Bronchial epithelial cell (primary cell): ENCODE results near the gene DUOX2. TPM values are rescaled to one million over a fixed set of nuclear protein-coding genes. Genes with fewer than 3 reads are reported as not detected.

Experiments used
- DNase-seq: peaks from one replicate; pipeline ENCODE4 v3.0.0-alpha.2; 2010; ENCODE audit warnings: low read depth
- FAIRE-seq: peaks from 2 replicates; lab custom pipeline; 2011; peaks lifted over from hg19 to GRCh38; lab: Jason Lieb, UNC
- H3K27me3 ChIP-seq: 2 replicates; pipeline ENCODE4 v1.5.1; 2011; ENCODE audit warnings: low read length; ENCODE audit not compliant: control insufficient read depth, insufficient read depth
- H3K36me3 ChIP-seq: 2 replicates; pipeline ENCODE4 v1.5.1; 2011; ENCODE audit warnings: low read length; ENCODE audit not compliant: control insufficient read depth, insufficient read depth
- H3K4me3 ChIP-seq: 2 replicates; pipeline ENCODE4 v1.5.1; 2011; ENCODE audit warnings: mild to moderate bottlenecking, low read depth, low read length, control low read depth
- total RNA-seq: library from RNA; depleted of rRNA; stranded (reverse); fragments of >200 nt; gene quantifications from 2 replicates; pipeline ENCODE4 v1.2.1, GENCODE V29; 2014
- TF ChIP-seq, protein P1 (sequence below): IDR thresholded peaks from 2 replicates; pipeline ENCODE4 v1.5.1; 2011; ENCODE audit warnings: mild to moderate bottlenecking, moderate library complexity, low read length, control low read depth, inconsistent platforms; ENCODE audit not compliant: insufficient read depth, severe bottlenecking

The DUOX2 gene
- total RNA-seq, 1 donor from 2014 or later = 1.1 TPM

DNA sequence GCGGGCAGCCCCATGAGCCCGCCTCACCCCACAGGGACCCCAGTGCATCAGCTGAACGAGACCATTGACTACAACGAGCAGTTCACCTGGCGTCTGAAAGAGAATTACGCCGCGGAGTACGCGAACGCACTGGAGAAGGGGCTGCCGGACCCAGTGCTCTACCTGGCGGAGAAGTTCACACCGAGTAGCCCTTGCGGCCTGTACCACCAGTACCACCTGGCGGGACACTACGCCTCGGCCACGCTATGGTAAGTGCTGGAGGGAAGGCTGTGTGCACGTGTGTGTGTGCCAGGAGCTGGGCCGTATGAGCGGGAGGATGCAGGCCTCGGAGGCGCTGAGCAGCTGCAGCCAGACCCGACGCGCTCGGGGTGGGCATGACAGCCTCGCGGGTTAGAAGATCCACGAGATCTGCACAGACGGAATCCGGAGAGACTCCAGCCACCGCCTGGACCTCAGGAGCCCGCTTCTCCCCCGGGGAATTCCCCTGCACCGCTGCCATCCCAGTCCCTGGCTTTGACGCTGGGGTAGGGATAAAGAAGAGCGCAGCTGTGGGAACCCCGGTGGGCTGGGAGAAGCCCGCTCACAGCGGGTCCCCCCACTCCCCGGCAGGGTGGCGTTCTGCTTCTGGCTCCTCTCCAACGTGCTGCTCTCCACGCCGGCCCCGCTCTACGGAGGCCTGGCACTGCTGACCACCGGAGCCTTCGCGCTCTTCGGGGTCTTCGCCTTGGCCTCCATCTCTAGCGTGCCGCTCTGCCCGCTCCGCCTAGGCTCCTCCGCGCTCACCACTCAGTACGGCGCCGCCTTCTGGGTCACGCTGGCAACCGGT, 2.7 kb upstream of the DUOX2 start:
- Histone ChIP-seq H3K27me3 (peaks cover 52% of the 10 kb centered on the region), H3K4me3 (no peak overlapping the region), H3K36me3 (peaks cover 6% of the 10 kb centered on the region)
- DNase-seq (no peak), FAIRE-seq (no peak)
- TF ChIP-seq, protein P1, sequence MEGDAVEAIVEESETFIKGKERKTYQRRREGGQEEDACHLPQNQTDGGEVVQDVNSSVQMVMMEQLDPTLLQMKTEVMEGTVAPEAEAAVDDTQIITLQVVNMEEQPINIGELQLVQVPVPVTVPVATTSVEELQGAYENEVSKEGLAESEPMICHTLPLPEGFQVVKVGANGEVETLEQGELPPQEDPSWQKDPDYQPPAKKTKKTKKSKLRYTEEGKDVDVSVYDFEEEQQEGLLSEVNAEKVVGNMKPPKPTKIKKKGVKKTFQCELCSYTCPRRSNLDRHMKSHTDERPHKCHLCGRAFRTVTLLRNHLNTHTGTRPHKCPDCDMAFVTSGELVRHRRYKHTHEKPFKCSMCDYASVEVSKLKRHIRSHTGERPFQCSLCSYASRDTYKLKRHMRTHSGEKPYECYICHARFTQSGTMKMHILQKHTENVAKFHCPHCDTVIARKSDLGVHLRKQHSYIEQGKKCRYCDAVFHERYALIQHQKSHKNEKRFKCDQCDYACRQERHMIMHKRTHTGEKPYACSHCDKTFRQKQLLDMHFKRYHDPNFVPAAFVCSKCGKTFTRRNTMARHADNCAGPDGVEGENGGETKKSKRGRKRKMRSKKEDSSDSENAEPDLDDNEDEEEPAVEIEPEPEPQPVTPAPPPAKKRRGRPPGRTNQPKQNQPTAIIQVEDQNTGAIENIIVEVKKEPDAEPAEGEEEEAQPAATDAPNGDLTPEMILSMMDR = no peak

DNA sequence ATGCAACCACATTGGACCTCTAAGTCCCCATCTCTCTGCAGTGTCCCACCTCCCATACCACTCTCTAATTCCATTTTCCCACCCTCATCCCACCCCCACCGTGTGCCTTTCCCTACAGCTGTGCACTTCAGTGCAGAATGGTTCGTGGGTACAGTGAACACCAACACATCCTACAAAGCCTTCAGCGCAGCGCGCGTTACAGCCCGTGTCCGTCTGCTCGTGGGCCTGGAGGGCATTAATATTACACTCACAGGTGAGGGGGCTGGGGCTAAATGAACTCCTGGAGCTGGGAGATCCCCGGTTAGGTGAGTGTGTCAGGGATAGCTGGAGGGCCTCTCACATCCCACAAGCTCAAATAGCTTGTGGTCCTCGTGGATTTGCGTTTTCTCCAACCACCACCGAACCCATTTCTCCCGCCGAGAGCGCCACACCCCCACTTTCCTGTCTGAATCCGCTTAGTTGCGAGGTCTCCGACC, 2.1 kb upstream of the DUOX2 start:
- H3K36me3 ChIP-seq = peaks cover 5% of the 10 kb centered on the region
- no peak overlapping the region for H3K4me3 ChIP-seq
- FAIRE-seq = no peak
- H3K27me3 ChIP-seq = peaks cover 53% of the 10 kb centered on the region
- TF ChIP-seq, protein P1 = no peak
- no peak for DNase-seq

DNA sequence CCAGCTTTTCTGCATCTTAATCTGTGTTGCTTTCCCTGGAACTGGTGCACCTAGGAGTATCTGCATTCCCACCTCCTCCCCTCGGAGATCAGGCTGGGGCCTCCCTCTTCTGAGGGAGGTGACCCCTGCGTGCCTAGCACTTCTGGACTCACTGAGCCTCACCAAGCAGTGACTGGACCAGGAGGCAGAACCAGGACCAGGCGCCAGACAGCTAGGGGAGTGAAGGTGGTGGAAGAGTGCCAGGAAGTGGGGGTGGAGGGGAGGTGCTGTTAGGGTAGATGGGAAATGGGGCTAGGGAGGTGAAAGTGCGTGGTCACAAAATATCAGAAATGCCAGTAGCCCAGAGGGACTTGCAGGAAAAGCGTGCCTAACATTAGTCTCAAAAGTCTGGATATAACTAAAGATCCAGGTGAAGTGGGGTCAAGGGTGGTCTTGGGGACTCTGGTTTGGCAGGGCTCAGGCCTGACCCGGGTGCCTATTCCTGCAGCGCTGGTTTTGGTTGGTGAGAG, 1.4 kb upstream of the DUOX2 start:
- DNase-seq (no peak), FAIRE-seq (no peak)
- Histone ChIP-seq H3K36me3 (peaks cover 5% of the 10 kb centered on the region), H3K27me3 (peaks cover 56% of the 10 kb centered on the region), H3K4me3 (no peak overlapping the region)
- TF ChIP-seq, protein P1 = no peak

DNA sequence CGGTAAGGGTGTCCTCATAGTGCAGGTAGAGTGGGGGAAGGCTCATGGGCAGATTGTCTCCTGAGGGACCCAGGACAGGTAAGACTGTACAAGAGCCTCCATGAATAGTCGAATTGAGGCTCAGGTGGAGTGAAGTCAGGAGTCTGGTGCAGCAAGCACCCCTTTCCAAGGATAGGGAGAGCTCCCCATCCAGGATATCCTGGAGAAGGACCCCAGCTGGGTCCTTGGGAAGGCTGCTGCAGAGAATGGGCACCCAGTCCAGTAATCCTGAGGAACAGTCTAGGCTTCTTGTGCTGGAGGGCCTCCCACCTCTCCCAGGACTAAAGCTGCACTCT, 746 bp upstream of the DUOX2 start:
- Histone ChIP-seq H3K27me3 (peaks cover 62% of the 10 kb centered on the region), H3K36me3 (peaks cover 5% of the 10 kb centered on the region), H3K4me3 (no peak overlapping the region)
- TF ChIP-seq, protein P1 = no peak
- DNase-seq = no peak
- no peak for FAIRE-seq

DNA sequence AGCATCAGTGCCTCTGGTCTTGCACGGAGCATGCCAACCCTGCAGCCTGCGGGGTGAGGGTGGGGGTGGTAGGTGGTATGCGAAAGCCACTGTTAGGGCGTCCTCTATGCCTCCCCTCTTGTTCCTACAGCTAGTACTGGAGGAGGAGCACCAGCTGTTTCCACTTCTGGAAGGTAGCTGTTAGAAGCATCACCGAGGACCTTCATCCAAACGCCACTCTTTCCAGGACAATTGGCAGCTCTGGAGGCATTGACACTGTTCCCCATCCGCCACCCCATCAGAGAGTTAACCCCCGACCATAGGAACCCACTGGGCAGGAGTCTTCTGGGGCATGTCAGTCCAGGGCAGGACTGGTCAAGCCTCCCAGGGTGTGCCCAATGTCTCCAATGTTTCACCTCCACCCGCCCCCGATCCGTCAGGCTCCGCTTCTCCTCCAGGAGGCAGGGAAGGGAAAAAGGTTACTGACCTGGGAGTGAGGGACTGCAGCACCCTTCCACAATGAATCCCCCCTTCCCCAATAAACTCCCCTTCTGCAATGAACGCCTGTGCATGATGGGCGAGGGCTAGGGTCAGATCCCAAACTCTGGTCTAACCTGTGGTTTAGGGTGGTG, 487 bp downstream of the DUOX2 start:
- FAIRE-seq (no peak), DNase-seq (no peak)
- Histone ChIP-seq H3K4me3 (no peak overlapping the region), H3K36me3 (no peaks in the 10 kb centered on the region), H3K27me3 (peaks cover 64% of the 10 kb centered on the region)
- TF ChIP-seq, protein P1 = no peak
